Stromal cell of bone marrow (primary cell): ENCODE data around the gene INTS11.
"Not testable (repeated sequence)": the region's sequence is repeated elsewhere in the genome, so short reads cannot be mapped to it uniquely, and the experiment has no call there.

ENCODE experiments used
- DNase-seq: peaks from one replicate; pipeline ENCODE4 v3.0.0-alpha.2; 2012; ENCODE audit warnings: low read depth

Gene INTS11

DNA sequence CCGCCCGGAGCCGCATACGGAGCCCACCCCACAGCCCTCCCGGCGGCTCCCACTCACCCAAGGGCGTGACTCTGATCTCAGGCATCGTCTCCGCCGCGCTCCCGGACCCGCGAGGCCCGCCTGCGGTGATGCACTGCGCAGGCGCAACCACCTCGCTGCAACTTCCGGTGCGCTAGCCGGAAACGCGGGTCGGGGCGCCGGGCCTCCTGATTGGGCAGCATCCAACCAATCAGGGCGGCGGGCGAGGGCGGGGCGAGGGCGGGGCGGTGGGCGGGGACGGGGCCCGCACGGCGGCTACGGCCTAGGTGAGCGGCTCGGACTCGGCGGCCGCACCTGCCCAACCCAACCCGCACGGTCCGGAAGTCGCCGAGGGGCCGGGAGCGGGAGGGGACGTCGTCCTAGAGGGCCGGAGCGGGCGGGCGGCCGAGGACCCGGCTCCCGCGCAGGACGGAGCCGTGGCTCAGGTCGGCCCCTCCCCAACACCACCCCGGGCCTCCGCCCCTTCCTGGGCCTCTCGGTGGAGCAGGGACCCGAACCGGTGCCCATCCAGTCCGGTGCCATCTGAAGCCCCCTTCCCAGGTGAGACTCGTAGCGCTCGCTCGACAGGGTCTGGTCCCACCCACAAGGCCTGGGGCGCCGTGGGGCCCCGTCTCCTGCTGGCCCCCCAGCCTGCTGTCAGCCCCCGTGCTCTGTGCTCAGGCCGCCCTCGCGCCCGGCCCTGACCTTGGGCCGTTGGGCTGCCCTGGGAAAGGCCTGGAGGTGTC, at the start of gene INTS11, which contains the start of gene CPTP:
Gene INTS11 (minus strand): TSS at position 137 of the 764 bp plus-strand sequence. CDS start 52 bp downstream, at position 85.
Gene CPTP (plus strand): TSS at position 279 of the 764 bp plus-strand sequence. CDS start 2,109 bp downstream, outside the sequence.
- DNase-seq, result peak; percentile 78

DNA sequence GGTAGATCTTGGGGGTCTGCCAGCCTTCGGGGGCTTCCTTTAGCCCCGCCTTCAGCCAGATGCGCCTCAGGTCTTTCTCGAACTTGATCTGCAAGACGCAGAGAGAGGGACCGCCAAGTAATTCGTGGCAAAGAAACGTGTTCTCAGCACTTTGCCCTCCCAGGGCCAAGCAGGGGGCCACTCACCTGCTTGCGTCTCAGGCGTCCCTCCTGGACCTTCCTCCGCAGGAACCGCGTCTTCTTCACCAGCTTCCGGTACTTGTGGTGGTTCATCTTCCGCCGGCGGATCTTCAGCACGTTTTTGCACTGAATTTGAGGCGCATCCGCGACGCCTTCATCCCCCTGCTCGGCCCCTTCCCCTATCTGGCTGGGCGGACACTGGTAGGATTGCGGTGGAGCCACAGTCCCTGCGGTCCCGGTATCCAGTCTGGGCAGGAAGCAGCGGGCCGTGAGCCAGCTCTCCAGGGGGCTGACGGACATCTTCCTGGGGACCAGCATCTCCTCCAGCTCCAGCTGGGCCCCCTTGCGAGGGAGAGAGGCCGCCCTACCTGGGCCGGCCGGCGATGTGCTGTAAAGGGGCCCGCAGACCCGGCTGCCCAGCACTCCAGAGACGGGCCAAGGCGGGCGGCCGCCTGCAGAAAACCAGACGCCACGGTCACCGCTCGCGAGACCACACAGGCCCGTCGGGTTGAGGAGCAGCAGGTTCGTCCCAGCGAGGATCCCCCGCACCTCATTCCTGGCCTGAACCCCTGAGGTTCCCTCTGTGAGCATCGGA, 49.5 kb upstream of the INTS11 start:
- DNase-seq, result no peak

DNA sequence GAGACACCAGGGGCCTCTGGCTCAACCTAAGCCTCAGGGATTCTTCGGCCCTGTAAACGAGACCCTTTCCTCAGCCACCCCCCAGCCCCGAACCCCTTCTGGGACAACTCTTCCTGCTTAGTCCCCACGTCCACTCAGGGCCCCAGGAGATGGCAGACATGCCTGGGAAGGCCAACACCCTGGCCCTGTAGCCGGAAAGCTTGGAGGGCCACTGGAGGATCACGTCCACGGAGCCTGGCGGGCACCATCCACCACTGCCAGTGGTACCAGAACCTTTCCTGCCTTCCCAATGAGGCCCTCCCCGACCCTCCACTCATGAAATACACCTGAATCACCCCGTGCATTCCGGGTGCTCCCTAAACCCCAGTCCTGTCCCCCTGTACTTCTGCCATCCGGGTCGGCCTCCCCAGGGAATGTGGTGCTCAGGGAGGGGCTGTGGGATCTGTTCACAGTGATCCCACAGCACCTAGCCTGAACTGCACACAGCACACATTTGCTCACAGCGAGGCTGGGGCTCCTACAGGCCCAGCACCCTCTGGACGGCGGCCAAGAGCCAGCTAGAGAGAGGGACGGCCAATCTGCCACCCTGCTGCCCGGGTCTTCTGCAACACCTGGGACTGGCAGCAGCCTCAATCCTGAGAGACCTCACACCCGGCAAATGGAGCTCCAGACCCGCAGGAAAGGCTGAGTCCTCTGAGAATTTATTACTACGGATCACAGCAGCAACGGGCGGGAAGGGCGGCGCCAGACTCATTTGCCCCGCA, 48.8 kb upstream of the INTS11 start:
- no peak for DNase-seq

DNA sequence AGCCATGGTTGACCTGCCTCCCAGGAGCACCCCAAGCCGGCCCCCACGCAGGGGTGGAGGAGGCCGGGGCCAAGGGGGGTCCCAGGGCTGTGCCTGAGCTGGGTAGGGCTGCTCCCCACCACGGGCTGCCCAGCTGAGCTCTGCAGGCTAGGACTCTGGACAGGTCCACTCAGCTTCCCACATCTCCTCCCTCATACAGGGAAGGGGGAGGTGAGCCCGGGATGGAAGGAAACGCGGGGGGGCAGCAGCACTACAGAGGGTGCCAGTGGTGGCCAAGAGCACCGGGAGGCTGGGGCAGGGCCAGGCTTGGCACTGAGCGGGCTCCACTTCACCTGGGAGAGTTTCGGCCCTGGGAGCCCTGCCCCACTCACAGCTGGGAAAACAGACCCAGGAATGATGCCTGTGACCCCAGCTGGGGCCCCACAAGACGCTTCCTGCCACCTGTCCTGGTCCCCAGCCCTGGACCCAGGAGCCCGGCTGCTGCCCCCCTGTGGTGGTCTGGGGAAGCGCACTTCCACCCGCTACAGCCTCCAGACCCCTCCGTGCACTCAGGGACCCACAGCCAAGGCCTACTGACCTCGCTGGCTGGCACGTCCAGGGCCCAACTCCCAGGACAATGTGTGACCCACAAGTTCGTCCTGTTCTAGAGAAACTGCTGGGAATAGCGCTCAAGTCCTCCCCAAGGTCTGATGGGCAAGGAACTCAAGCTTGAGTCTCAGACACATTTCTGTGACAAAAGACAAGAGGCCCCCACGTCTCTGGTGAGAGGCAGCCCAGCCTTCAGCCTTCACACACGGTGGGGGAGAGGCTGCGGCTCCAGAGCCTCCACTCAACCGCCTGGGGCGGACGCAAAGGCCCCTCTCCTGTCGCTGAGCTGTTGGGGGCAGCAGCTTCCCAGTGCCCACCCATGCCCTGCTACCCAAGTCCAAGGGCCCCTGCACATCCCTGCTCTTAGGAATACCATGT, 47.6 kb upstream of the INTS11 start:
- no peak for DNase-seq

DNA sequence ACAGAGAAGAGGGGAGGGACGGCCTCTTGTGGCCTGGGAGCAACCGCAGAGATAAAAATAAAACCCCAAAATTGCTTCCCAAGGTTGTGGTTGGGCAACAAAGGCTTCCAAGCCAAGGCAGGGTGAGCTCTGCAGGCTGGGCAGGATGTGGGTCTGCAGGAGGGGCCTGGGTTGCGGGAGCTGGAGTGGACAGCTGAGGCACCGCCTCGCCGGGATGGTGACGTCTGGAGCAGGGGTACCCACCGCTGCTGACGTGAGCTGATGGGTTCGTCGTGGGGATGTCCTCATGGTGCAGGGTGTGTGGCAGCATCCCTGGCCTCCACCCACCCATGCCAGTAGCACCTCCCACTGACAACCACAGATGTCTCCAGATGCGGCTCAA, 46.9 kb upstream of the INTS11 start:
- DNase-seq, result no peak

DNA sequence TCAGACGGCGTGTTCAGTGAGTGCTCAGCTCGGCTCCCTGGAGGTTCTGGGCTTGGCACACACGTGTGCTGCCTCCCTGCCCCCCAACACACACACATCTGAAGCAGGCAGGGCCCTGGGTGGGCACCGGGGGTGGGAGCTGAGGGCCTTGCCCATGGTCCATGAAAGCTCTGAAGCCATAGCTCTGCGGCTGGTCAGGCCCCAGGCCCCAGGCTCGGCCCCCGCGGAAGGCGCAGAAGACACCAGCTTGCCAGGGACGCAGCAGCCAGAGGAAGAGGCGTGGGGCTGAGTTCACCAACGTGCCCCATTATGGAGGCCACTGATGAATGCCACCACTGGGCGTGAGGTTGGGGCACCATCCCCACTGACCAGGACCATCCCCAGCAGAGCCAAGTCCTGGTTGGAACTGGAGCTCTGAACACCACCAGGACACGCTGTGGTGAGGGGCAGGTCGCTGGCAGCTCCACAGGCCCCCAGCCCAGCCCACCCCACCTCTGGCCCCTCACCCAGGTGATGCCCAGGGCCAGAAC, 46.4 kb upstream of the INTS11 start:
- no peak for DNase-seq

DNA sequence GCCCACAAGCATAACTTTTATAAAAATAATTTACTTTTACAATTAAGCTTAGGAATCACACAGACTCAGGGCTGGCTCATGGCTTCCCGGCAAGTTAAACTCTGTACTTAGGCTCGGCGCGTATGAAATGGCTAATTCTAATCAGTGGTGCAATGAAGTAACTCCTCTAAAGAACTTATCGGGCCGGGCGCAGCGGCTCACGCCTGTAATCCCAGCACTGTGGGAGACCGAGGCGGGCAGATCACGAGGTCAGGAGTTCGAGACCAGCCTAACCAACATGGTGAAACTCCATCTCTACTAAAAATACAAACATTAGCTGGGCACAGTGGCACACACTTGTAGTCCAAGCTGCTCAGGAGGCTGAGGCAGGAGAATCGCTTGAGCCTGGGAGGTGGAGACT, 45.6 kb upstream of the INTS11 start:
- DNase-seq, result not testable (repeated sequence)

DNA sequence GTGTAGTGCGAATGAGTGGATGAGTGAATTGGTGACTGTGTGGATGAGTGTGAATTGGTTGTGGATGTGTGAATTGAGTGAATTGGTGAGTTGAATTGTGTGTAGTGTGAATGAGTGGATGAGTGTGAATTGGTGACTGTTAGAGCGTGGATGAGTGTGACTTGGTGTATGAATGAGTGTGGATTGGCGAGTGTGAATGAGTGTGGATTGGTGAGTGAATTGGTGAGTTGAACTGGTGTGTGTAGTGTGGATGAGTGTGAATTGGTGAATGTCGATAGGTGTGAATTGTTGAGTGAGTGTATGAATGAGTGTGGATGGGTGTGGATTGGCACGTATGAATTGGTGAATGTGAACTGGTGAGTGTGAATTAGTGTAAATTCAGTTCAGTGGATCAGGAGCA, 42.9 kb upstream of the INTS11 start:
- DNase-seq, result no peak

DNA sequence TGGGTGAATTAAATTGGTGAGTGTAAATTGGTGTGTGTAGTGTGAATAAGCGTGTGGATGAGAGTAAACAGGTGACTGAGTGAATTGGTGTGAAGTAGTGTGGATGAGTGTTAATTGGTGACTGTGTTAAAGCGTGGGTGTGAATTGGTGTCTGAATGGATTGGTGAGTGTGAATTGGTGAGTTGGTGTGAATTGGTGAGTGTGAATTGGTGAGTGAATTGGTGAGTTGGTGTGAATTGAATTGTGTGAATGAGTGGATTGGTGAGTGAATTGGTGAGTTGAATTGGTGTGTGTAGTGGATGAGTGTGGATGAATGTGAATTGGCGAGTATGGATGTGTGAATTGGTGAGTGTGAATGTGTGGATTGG, 42.2 kb upstream of the INTS11 start:
- no peak for DNase-seq

DNA sequence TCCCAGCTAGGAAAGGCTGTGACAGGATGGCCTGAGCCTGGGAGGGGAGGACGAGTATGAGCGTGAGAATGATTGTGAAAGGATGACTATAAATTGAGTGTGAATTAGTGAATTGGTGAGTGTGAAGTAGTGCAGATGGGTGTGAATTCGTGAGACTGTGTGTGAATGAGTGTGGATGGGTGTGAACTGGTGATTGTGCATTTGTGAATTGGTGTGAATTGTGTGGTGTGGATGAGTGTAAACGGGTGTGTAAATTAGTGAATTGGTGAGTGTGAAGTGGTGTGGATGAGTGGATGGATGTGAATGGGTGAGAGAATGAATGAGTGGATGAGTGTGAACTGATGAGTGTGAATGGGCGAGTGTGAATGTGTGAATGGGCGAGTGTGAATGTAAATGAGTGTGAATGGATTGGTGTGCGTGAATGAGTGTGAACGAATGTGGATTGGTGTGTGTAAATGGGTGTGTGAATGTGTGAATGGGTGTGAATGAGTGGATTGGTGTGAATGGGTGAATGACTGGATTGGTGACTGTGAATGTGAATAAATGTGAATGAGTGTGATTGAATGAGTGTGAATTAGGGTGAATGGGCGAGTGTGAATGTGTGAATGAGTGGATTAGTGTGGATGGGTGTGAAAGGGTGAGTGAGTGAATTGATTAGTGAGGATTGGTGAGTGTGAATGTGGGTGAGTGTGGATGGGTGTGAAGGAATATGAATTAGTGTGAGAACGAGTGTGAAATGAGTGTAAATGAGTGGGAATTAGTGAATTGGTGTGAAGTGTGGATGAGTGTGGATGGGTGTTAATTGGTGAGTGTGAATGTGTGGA, 41.6 kb upstream of the INTS11 start:
- no peak for DNase-seq

DNA sequence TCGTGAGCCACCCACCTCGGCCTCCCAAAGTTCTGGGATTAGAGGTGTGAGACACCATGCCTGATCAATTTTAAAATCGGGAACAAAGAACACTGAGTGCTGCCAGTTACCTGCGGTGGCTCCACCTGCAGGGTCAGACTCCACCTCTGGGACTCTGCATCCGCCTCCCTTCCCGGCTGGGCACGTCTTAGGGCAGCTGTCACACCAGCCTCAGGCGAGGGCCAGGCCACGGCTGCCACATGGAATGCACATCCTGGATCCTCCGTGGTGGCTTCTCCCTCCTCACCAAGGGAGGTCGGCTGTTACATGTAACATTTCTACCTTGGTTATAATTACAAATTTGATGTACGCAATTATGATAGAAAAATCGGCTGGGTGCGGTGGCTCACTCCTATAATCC, 39.8 kb upstream of the INTS11 start:
- no peak for DNase-seq

DNA sequence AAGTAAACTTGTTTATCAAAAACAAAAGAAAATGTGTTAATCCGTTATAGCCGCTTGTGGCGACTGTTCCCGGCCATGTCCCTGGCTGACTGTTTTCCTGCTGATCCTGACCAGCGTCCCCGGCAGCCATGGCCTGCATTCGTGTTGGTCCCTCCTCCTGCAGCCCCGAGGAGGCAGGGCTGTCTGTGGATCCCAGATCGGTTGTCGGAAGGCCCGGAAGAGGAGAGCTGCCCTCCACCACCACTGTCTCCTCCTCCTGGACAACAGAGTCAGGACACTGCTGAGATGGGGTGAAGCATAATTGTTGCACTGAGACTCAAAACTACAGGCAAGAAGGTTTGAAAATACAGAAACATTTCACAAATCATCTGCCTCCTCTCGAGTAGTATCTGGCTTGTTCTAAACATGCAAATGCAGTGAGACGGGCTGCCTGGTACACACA, 37.5 kb upstream of the INTS11 start:
- peak; percentile 80 for DNase-seq

DNA sequence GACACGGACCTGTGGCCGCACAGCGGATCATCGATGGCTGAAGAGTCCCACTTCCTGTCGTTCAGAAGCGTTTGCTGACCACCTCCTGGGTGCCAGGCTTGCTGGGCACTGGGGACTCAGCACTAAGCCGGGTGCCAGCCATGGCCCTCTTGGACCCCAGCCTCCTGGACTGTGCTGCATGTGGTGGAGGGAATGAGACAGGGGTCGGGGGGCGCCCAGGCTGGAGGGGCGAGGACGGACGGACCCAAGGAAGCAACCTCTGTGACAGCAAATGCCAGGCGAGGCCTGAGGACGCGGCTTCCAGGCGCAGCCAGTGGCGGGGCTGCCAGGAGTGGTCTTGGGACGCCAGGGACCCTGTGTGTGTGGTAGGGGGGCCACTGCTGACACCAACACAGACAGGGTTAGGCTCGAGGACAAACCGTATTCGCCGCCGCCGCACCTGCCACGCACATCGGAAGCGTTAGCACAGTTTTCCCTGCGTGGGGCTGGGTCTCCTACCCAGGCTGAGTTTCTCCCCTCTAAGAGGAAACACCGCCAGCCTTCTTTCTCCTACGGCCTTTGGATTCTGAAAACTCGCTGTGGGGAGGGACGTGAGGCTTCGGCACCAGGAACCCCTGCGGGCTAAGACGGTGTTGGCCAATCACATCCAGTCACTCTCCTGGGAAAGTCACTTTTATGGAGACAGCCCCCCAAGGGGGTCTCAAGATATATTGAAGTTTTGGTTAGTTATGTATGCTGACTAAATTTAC, 36.9 kb upstream of the INTS11 start:
- DNase-seq, result no peak

DNA sequence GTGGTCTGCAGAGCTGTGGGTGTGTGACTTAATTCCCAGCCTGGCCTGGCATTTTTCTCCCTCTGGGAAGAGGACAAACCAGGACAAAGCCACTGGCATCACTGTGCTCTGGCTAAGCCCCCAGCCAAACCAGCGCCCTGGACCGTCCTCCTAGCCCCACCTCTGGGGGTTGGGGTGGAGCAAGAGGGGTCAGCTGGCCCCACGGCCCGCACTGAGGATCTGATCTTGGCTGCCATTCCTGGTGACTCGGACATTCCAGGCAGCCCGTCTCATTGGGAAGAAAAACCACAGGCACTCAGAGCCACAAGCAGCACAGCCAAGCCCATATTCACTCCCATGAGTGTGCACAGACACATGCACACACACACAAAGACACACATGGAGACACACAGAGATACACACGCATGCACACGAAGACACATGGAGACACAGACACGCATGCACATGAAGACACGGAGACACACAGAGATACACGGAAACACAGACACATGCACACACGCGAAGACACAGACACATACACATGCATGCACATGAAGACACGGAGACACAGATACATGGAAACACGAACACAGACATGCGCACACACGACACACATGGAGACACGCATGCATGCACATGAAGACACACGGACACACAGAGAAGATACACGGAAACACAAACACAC, 36.2 kb upstream of the INTS11 start:
- DNase-seq, result peak; percentile 92

DNA sequence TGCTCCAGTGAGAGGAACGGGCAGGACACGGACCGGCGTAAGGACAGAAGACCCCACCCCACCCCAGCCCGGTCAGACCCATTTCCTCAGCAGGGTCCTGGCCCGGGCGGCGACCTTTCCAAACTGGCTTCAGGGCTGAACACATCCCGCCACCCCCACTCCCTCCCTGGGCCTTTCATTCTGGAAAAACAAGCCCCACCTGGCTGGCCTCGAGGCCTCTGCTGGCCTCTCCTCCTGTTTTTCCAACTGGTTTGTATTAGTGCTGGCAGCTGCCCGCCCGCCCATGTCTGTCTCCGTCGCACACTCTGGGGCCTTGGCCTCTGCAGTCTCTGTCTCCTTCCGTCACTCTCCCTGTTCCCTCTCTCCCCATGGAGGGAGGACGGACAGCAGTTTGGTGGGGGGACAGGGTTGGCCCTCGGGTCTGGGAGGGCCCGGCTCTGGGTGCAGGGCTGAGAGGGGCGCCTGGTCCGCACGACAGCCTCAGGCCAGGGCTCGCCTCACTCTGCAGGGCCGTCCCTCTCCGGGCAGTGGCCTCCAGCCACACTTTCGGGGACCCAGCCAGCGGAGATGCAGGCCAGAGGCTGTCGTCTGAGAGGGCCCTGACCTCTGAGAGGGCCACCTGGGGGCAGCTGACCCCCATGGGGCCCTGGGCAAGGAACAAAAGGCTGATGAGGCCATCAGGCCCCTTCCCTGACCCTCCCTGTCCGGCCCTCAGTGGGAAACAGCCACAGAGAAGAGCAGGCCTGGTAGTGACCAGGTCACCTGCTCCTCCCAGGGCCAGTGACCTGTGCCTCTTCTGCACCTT, 35.4 kb upstream of the INTS11 start:
- peak; percentile 75 for DNase-seq

DNA sequence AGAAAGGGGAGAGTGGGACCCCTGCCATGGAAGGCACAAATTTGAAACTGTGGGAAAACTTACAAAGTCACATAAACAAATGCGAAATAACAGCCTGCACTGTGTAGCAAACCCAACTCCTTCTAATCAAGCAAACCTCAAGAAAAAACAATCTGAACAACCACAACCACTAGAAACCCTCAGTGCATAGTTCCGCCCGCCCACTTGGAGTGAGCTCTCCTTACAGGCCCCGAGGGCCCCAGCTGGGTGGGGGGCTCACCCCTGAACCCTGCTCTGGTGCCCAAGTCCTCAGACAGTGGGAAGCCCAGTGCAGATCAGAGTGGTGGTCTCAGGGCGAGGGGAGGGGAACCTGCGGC, 34.8 kb upstream of the INTS11 start:
- peak; percentile 80 for DNase-seq

DNA sequence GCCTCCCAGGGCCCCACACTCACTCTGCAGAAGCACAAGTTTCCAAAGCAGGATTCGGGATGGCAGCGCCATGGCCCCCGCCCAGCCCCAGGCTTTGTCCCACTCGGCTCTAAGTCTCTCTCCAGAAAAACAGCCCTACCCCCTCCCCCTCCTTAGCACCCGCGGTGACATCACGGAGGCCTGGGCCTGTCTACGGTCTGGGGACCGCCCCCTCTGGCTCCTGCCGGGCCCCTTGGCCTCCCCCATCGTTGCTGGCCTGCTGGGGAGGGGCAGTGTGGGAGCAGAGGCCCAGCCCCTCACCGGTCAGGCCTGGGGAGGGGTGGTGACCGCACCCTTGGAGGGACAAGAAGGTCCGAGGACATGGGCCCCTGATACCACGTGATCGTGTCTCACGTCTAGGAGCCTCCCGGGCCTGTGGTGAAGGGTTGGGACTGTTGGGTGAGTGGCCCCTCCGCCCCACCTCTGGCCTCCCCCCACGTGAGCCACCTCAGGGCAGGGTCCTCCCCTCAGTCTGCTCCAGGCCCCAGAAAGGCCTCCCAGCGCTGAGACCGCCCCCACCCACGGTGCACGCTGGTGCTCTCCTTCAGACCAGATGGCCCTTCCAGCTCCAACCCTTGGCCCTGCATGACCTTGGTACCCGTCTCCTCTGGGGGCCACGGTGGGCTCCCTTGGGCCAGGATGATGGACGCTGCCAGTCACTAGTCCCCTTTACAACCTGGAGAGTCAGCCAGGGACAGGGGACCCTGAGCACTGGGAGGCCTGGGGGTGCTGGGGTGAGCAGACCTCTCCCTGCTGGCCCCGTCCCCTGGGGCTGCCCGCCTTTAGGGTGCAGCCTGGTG, 34.2 kb upstream of the INTS11 start, which contains the start of gene MXRA8:
Gene MXRA8 (minus strand): TSS at position 123 of the 839 bp plus-strand sequence. CDS start 51 bp downstream, at position 72.
- peak; percentile 89 for DNase-seq
